NT2/D1 (cell line): Measurements from ENCODE around the gene HPN.
"Not testable (repeated sequence)": the region's sequence is repeated elsewhere in the genome, so short reads cannot be mapped to it uniquely, and the experiment has no call there.

Source experiments
- DNase-seq: peaks from one replicate; pipeline ENCODE4 v3.0.0-alpha.2; 2011; ENCODE audit warnings: low read depth, low spot score
- H3K27me3 ChIP-seq: 2 replicates; pipeline ENCODE4 v1.6.0; 2011; ENCODE audit warnings: mild to moderate bottlenecking; ENCODE audit not compliant: insufficient read length, insufficient read depth
- H3K36me3 ChIP-seq: 2 replicates; pipeline ENCODE4 v1.6.1; 2011; ENCODE audit warnings: mild to moderate bottlenecking, low read length, mixed read lengths; ENCODE audit not compliant: insufficient read depth, insufficient read length
- H3K4me1 ChIP-seq: 2 replicates; pipeline ENCODE4 v1.5.1; 2011; ENCODE audit not compliant: insufficient read depth, insufficient read length
- H3K4me3 ChIP-seq: 2 replicates; pipeline ENCODE4 v1.5.1; 2011; ENCODE audit warnings: low read depth; ENCODE audit not compliant: insufficient read length
- H3K9ac ChIP-seq: 2 replicates; pipeline ENCODE4 v1.6.0; 2011; ENCODE audit warnings: low read depth; ENCODE audit not compliant: insufficient read length
- H3K9me3 ChIP-seq: 2 replicates; pipeline ENCODE4 v1.5.1; 2011; ENCODE audit warnings: mild to moderate bottlenecking, low read length; ENCODE audit not compliant: insufficient read depth
- SUZ12 ChIP-seq: IDR thresholded peaks from 2 replicates; pipeline ENCODE4 v1.6.1; 2011; ENCODE audit not compliant: insufficient read length, insufficient read depth; ENCODE audit errors: extremely low read depth
- YY1 ChIP-seq: IDR thresholded peaks from 2 replicates; pipeline ENCODE4 v1.6.1; 2011; ENCODE audit not compliant: insufficient read length, insufficient read depth
- ZNF274 ChIP-seq: IDR thresholded peaks from 2 replicates; pipeline ENCODE4 v1.6.1; 2011; ENCODE audit warnings: mild to moderate bottlenecking, low read depth, low read length

HPN gene

GRCh38 chr19:35041548-35042055 is at the start of gene HPN:
HPN (plus strand) TSS chr19:35041721; CDS start chr19:35042507, 786 bp downstream.
- Histone ChIP-seq H3K27me3 (no peaks in the 10 kb centered on the region), H3K9me3 (no peaks in the 10 kb centered on the region), H3K36me3 (peaks cover 7% of the 10 kb centered on the region), H3K9ac (peak within 1 kb of the TSS; percentile 72), H3K4me3 (peak within 1 kb of the TSS; percentile 30), H3K4me1 (peaks cover 12% of the 10 kb centered on the region)
- TF ChIP-seq ZNF274 (no peak), SUZ12 (no peak), YY1 (no peak)
- DNase-seq = no peak

- H3K4me1 ChIP-seq, H3K36me3 ChIP-seq, DNase-seq, H3K9me3 ChIP-seq, H3K9ac ChIP-seq, H3K27me3 ChIP-seq, H3K4me3 ChIP-seq: not testable (repeated sequence)
These were observed 48.9 kb upstream of the HPN start for GRCh38 chr19:34992582-34992981.

GRCh38 chr19:34994286-34994642 is 47.3 kb upstream of the HPN start:
- H3K9ac ChIP-seq = no peak overlapping the region
- no peaks in the 10 kb centered on the region for H3K27me3 ChIP-seq
- no peak overlapping the region for H3K4me3 ChIP-seq
- DNase-seq = no peak
- peaks cover 4% of the 10 kb centered on the region for H3K4me1 ChIP-seq
- no peaks in the 10 kb centered on the region for H3K36me3 ChIP-seq
- H3K9me3 ChIP-seq = peaks cover 8% of the 10 kb centered on the region; the same call in 1 of the 2 replicates
- TF ChIP-seq SUZ12 (no peak), YY1 (no peak), ZNF274 (no peak)

- Histone ChIP-seq H3K9ac (no peak overlapping the region), H3K9me3 (peaks cover 8% of the 10 kb centered on the region; the same call in 1 of the 2 replicates), H3K4me3 (no peak overlapping the region), H3K4me1 (peaks cover 4% of the 10 kb centered on the region), H3K27me3 (no peaks in the 10 kb centered on the region), H3K36me3 (no peaks in the 10 kb centered on the region)
- DNase-seq = no peak
- TF ChIP-seq SUZ12 (no peak), ZNF274 (no peak), YY1 (no peak)
These were observed 46.6 kb upstream of the HPN start for GRCh38 chr19:34994643-34995541.

- DNase-seq = no peak
- Histone ChIP-seq H3K9ac (no peak overlapping the region), H3K27me3 (no peaks in the 10 kb centered on the region), H3K36me3 (no peaks in the 10 kb centered on the region), H3K9me3 (peaks cover 8% of the 10 kb centered on the region; the same call in 1 of the 2 replicates), H3K4me1 (peaks cover 4% of the 10 kb centered on the region), H3K4me3 (no peak overlapping the region)
- TF ChIP-seq ZNF274 (no peak), SUZ12 (no peak), YY1 (no peak)
These were observed 46.0 kb upstream of the HPN start for GRCh38 chr19:34995551-34995950.

- H3K4me3 ChIP-seq = no peak overlapping the region
- H3K36me3 ChIP-seq = peaks cover 8% of the 10 kb centered on the region
- DNase-seq = no peak
- H3K9me3 ChIP-seq = peaks cover 8% of the 10 kb centered on the region; the same call in 1 of the 2 replicates
- H3K27me3 ChIP-seq = no peaks in the 10 kb centered on the region
- no peak overlapping the region for H3K9ac ChIP-seq
- TF ChIP-seq ZNF274 = no peak
- TF ChIP-seq SUZ12 = no peak
- no peak for TF ChIP-seq YY1
- H3K4me1 ChIP-seq = peaks cover 4% of the 10 kb centered on the region
These were observed 44.4 kb upstream of the HPN start for GRCh38 chr19:34997071-34997617.

- not testable (repeated sequence) for H3K4me3 ChIP-seq, H3K9me3 ChIP-seq, H3K27me3 ChIP-seq, DNase-seq, H3K9ac ChIP-seq, H3K4me1 ChIP-seq
- peaks cover 17% of the 10 kb centered on the region for H3K36me3 ChIP-seq
These were observed 43.3 kb upstream of the HPN start for GRCh38 chr19:34998224-34998623.
